Measurements from ENCODE around the gene NSMCE4A. TPM values are rescaled to one million over a fixed set of nuclear protein-coding genes. Genes with fewer than 3 reads are reported as not detected.
A peak's percentile ranks its signal among the peaks of the same experiment; 100 is the strongest.
"Not testable (repeated sequence)": the region's sequence is repeated elsewhere in the genome, so short reads cannot be mapped to it uniquely, and the experiment has no call there.

NSMCE4A gene
- total RNA-seq (2021; ENCODE audit: unreplicated experiment) (72.2 TPM), Bru-seq, nascent RNA (percentile 77 among the genes with signal in this experiment), BruChase-seq, experiment 1, labeled RNA remaining after a 2-hour chase (percentile 81 among the genes with signal in this experiment), BruChase-seq, experiment 2, labeled RNA remaining after a 6-hour chase (percentile 73 among the genes with signal in this experiment)
- 48.8 TPM for polyA plus RNA-seq (2012; ENCODE audit: insufficient read length)
- long read RNA-seq, transcript NSMCE4A-209 (3 exons, 1,345 nt) = minor isoform, 7 of 139 reads
- long read RNA-seq, transcript NSMCE4A-208 (2 exons, 643 nt) = minor isoform, 10 of 139 reads
- long read RNA-seq, transcript NSMCE4A-202 (11 exons, 1,394 nt) = major isoform, 27 of 139 reads
- long read RNA-seq, partial matches to known transcripts = 9 of 139 reads
- long read RNA-seq, other reads (novel, unspliced or antisense) = 86 of 139 reads

GRCh38 chr10:121974535-121975294, at the start of gene NSMCE4A:
Gene NSMCE4A (minus strand): TSS chr10:121975217. CDS start chr10:121975165, 52 bp downstream.
- CTCF ChIA-PET = interaction anchor here (0.6 kb wide), 1 partner anchor 88 kb away, joined by 6 read pairs; no protein-coding TSS in a partner anchor
- H3K36me3 ChIP-seq (ENCODE audit: control insufficient read depth, insufficient read depth, low read length) = peaks cover 4% of the 10 kb centered on the region; the same call in 1 of the 2 replicates
- peak within 1 kb of the TSS; percentile 85 for H3K27ac ChIP-seq (ENCODE audit: low read length)
- POLR2A ChIA-PET = no interaction called here
- H3K4me1 ChIP-seq (ENCODE audit: control insufficient read depth, insufficient read depth, low read length) = peaks cover 8% of the 10 kb centered on the region
- peak within 1 kb of the TSS; percentile 70 to 83 for H3K4me3 ChIP-seq (ENCODE audit: low read depth in 2 of 2, low read length in 2 of 2)
- peaks cover 5% of the 10 kb centered on the region; the same call in 1 of the 2 replicates for H3K9me3 ChIP-seq (ENCODE audit: control insufficient read depth, insufficient read depth, low read depth, low read length)
- BruUV-seq (replicated peaks) = no TSS peak
- H3K27me3 ChIP-seq (ENCODE audit: control insufficient read depth, insufficient read depth, low read length) = no peaks in the 10 kb centered on the region
- TF ChIP-seq TCF7L2 (IDR thresholded peaks at IDR 0.05; ENCODE audit: low read depth, low read length) (0 out of 2 replicates have a peak, but pooled peaks have one; percentile 45), SIN3A (IDR thresholded peaks at IDR 0.05; ENCODE audit: borderline replicate concordance, insufficient read depth, low read depth, low read length) (peak; percentile 66; the same call in 1 of the 2 replicates), REST (IDR thresholded peaks at IDR 0.05; ENCODE audit: insufficient read depth in 1 of 2, low read depth in 2 of 2, low read length in 1 of 2) (peak in 1 of 2 experiments; percentile 12; a peak in 1 of 4 replicates), CTCF (IDR thresholded peaks at IDR 0.05) (peak; percentile 98), POLR2AphosphoS5 (IDR thresholded peaks at IDR 0.05; ENCODE audit: low read depth, low read length) (peak; percentile 91)
- in situ Hi-C loops (cut with HindIII; ENCODE audit: low pct_unique_long_range_greater_than_20kb, low sequenced_read_pairs) (no loop called here), intact Hi-C loops (cut with micrococcal nuclease; ENCODE audit: unreplicated experiment) (loop anchor here (10.0 kb wide), 1 partner anchor 140 kb away; no protein-coding TSS in a partner anchor)
- DNase-seq (ENCODE audit: low read depth, low spot score) (no peak), ATAC-seq (peak; percentile 97)

GRCh38 chr10:122023257-122023656, 48.2 kb upstream of the NSMCE4A start:
- H3K36me3 ChIP-seq (ENCODE audit: control insufficient read depth, insufficient read depth, low read length); in situ Hi-C loops (cut with HindIII; ENCODE audit: low pct_unique_long_range_greater_than_20kb, low sequenced_read_pairs); intact Hi-C loops (cut with micrococcal nuclease; ENCODE audit: unreplicated experiment); DNase-seq (ENCODE audit: low read depth, low spot score); H3K27me3 ChIP-seq (ENCODE audit: control insufficient read depth, insufficient read depth, low read length); H3K9me3 ChIP-seq (ENCODE audit: control insufficient read depth, insufficient read depth, low read depth, low read length); H3K27ac ChIP-seq (ENCODE audit: low read length); POLR2A ChIA-PET; ATAC-seq; H3K4me3 ChIP-seq (ENCODE audit: low read depth in 2 of 2, low read length in 2 of 2); BruUV-seq (replicated peaks); CTCF ChIA-PET: not testable (repeated sequence)
- peaks cover 22% of the 10 kb centered on the region for H3K4me1 ChIP-seq (ENCODE audit: control insufficient read depth, insufficient read depth, low read length)
